HG03520 (cell line): ENCODE measurements around the gene ENTPD5.
"Not testable (repeated sequence)": the region's sequence is repeated elsewhere in the genome, so short reads cannot be mapped to it uniquely, and the experiment has no call there.

Experiments used
- ATAC-seq: cut with Tn5 transposase; IDR thresholded peaks from one replicate; pipeline ENCODE4 v1.9.1; 2021; ENCODE audit warnings: mild to moderate bottlenecking, moderate library complexity; ENCODE audit not compliant: unreplicated experiment

ENTPD5 gene

DNA sequence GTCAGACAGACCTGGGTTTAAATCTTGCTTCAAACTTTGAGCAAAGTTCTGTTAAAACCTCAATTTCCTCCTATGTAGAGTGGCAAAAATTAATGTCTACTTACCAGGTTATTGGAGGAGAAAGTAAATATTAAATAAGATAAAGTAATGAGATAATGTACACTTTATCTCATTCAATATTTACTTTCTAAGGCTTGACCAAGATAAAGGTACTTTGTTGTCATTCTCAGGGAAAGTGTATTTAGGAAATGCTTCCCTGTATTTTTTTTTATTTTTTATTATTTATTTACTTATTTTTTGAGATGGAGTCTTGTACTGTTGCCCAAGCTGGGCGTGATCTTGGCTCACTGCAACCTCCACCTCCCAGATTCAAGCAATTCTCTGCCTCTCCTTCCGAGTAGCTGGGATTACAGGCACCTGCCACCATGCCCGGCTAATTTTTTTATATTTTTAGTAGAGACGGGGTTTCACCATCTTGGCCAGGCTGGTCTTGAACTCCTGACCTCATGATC is 73.9 kb downstream of the ENTPD5 start:
- ATAC-seq, result no peak

DNA sequence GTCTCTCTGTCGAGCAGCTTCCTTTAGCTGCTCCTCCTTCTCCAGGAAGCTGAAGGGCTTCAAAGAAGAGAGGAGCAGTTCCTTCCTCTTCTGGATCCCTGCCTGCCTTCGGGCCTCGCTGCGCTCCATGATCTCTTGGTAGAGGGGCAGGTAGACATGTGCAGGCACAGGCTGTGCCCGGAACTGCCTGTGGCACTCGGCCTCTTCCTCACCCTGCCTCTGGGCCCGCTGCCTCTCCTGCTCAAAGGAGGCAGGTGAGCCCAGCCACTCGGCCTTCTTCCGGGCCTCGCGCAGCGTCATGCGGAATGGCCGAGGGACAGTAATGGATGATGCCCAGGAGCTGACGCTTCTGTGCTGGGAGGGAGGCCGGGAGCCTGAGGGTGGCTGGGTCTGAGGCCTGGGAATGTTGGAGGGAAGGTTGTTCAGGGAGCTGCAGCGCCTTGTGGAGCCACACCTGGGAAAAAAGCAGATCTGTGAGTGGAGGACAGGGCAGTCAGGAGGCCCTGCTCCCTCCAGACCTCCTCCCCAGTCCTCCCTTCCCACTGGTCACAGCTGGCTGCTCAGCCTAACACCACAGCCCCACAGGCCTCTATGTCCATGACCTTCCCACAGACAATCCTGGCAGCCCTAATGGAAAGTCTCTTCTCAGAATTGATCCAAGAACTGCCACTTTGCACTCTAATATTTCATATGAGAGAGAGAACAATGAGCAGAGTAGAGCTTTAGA is 74.5 kb downstream of the ENTPD5 start:
- no peak for ATAC-seq

DNA sequence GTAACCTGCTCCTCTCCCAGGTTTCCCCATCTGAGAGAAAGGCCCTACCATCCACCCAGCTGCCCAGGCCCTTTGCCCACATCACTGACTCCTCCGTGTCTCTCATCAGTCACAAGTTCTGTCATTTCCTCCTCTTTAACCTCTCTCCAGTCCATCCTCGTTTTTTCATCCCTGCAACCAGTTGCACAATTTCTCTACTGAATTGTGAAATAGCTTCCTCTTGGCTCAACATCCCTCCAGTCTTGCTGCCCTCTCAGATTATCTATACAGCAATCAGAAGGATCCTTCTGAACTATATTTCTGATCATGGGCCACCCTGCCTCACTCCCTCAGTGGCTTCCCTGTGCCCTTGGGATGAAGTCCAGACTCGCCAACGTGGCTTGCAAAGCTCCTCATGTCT is 76.0 kb downstream of the ENTPD5 start:
- no peak for ATAC-seq

GRCh38 chr14:73942180-73942579 is 76.9 kb downstream of the ENTPD5 start:
- no peak for ATAC-seq

DNA sequence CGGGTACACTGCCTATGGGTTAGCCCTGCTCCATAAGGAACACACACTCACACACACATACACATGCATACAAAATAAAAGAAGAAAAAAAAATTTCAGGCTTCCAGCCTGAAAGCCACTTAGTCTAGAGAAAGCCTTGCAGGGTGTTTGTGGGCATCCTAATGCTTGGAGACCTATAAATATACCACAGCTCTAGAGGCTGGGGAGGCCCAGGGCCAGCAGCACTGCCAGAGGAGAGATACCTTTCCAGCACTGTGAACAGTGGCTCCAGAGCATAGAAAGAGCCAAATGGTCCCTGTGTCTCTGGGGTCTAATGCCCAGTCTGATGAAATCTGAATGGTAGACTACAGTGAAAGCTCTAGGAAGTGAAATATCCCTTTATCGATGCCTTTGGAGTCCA is 82.1 kb downstream of the ENTPD5 start:
- no peak for ATAC-seq

- ATAC-seq, result no peak
Measured at GRCh38 chr14:73936548-73936947, 82.5 kb downstream of the ENTPD5 start.

GRCh38 chr14:73935666-73936065 is 83.4 kb downstream of the ENTPD5 start:
- no peak for ATAC-seq

GRCh38 chr14:73924337-73924736 is 94.8 kb downstream of the ENTPD5 start:
- no peak for ATAC-seq

GRCh38 chr14:73919457-73919856 is 99.6 kb downstream of the ENTPD5 start:
- not testable (repeated sequence) for ATAC-seq

DNA sequence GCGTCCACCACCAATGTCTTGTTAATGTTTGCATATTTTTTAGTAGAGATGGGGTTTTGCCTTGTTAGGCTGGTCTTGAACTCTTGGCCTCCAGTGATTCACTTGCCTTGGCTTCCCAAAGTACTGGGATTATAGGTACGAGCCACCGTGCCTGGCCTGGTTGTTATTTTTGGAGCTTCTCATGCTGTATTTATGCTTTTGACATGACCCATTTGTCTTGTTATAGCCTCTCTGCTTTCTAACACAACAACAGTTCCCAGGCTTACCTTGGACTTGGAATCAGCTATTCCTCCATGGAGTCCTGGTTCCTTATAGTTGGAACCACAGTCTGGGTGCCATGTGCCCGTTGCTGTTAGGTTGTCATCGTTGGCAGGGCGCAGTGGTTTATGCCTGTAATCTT is 102.8 kb downstream of the ENTPD5 start:
- ATAC-seq, result no peak

- no peak for ATAC-seq
Measured at GRCh38 chr14:73913256-73913655, 105.8 kb downstream of the ENTPD5 start.

- no peak for ATAC-seq
Measured at GRCh38 chr14:73909681-73910080, 109.4 kb downstream of the ENTPD5 start.
